ENCODE measurements around the gene RAB4A.

- TF ChIP-seq EP300 (IDR thresholded peaks at IDR 0.05; ENCODE audit: borderline replicate concordance), result no peak
- no peak for TF ChIP-seq YY1 (IDR thresholded peaks at IDR 0.05; ENCODE audit: low read depth)
- no peak for TF ChIP-seq NFIC (IDR thresholded peaks at IDR 0.05)
- TF ChIP-seq TCF12 (IDR thresholded peaks at IDR 0.05; ENCODE audit: low read depth), result no peak
These were observed 29.5 kb upstream of the RAB4A start for GRCh38 chr1:229241390-229241789.
